CD4-positive, alpha-beta T cell treated with Interleukin-15 for 4 hours (primary cell): ENCODE results near the gene SMCO4.

Experiments
- DNase-seq: peaks from one replicate; pipeline ENCODE4 v3.0.0-alpha.2; 2020; ENCODE audit warnings: low spot score

SMCO4 gene

DNA sequence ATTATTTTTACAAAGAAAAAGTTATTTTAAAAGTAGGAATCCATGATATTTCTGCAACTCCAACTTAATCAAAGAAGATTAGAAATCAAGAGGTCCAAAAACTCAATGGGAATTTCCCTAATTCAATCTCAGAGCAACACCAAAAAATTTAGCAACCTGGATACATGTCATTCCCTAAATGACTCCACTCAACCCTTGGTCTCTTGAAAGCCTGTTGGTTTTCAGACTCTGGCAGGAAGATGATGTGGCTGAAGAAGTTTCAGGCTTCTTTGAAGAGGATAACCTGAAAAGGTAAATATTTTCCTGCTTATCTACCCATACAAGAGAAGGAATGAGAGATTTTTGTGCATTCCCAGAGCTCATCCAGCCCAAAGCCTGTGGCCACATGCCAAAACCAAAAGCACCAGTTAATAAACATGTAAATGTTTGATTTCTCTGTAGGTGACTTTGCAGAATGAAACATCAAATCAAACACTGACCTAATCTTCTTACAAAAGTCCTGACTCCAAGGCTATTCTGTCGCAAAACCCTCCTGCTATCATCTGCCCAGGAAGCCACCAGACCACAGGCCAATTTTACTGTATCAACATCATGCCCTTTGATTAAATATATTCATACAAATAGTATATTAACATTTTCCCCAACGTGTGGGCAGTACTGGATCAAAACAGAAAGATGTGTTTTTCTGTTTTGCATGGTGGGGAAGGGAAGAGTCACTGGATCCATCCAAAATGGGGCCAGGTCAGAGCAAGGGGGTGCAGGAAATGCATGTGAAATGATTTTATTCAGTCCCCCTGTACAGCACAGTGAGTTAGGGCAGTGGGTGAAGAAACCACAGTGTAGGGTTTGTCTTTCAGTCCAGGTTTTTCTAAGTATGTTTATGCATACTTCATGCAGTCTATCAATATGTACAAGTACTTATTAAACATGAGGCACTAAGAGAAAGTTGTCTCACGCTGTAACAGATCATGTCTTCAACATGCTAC lies 38.8 kb downstream of the SMCO4 start:
- no peak for DNase-seq

DNA sequence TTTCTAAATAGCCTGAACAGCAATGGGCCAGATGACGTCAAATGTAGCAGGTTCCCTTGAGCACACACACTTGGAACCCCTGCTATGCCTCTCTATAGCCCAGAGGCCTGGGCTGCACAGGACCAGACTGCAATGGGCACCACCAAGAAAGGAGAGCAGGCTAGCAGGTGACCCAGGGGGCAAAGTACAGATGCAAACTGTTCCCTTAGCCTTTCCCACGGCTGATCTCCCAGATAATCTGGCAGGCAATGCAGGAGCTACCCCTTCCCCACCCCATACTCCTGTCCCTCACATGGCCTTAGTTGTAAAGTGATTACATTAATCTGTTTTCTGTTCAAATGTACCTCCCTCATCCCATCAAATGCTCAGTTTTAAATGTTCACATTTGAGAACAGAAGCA lies 41.3 kb downstream of the SMCO4 start:
- DNase-seq = no peak

DNA sequence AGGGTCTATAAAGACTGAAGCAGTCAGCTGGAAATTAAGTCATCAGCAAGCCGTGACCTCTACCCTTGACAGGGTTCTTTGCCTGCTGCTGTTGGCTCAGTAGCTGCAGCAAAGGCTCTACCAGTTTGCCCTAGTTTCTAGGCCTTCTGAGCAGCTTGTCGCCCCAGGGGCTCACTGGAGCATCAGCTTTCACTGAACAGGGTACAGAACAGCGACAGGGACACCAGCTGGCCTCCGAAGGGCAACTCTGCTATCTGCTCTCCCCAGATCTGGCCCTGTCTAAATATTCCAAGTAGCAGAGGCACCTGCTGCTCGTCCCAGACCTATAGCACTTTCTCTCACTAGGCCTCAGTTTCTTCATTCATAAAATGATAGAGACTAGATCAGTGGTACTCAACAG lies 42.4 kb downstream of the SMCO4 start:
- no peak for DNase-seq

DNA sequence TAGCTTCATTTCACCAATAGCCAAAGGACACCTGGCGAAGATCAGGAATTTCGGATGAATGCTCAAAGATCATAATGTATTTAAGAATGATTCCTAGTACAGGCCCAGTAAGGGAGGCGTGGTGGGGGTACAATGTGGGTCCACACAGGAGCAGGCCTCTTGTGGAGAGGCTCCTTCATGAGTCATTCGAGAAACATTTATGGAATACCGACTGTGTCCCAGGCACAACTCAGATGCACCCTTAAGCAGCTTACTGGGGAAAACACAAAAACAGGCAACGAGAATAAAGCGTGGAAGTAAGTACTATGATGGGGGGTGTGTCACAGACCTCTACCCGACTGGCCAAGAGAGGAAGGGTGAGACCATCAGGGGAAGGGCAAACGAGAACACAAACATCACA lies 44.5 kb downstream of the SMCO4 start:
- no peak for DNase-seq

DNA sequence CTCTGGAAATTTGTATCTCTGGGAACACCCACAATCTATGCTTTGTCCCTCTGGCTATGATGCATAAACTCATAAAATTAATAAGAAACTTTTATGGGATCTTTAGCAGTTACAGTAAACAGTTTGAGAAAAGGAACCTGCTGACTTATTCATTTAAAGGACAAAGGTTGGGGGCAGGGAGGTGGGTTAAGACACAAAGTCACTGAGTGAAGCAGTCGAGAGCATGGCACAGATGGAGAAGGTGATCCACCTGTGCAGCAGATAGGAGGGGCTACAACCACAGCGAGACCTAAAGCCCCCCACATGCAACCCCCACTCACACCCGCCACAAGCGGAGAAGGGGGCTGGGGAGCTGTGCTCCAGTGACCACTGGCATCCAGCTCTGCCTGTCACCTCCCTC lies 45.0 kb downstream of the SMCO4 start:
- no peak for DNase-seq

DNA sequence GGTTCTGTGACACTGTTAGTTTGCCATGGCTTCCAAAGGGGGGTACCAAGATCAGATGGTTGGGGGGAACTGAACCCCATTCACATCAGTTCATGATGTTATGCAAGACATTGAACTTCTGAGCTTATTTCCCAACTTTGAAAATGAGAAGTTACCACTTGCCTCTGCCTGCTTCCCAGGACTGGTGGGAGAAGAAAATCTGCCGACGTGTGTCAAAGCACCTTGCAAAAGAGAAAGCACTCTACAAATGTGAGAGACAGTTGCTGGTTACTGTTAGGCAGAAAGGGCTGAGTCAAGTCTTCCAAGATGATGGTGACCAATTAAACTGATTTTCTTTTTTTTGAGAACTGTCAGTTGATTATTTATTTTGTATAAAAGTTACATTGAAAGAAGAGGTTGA lies 45.6 kb downstream of the SMCO4 start:
- no peak for DNase-seq

DNA sequence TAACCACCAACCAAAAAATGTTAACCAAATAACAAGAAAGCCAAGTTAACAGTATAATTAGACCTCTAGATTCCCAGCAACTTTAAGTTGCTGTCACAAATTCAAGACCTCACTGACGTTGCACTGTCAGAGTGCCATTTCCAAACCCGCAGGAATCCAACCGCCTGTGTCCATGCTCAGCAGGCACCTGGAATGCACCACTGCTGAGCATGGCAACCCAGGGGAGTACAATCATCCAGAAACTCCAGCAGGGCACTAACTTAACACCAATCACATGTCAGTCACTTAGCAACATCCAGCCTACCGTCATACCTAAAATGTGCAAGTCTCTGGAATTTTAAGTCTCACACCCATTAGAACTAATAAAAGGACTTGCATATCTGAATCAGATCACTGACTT lies 48.8 kb downstream of the SMCO4 start:
- no peak for DNase-seq

DNA sequence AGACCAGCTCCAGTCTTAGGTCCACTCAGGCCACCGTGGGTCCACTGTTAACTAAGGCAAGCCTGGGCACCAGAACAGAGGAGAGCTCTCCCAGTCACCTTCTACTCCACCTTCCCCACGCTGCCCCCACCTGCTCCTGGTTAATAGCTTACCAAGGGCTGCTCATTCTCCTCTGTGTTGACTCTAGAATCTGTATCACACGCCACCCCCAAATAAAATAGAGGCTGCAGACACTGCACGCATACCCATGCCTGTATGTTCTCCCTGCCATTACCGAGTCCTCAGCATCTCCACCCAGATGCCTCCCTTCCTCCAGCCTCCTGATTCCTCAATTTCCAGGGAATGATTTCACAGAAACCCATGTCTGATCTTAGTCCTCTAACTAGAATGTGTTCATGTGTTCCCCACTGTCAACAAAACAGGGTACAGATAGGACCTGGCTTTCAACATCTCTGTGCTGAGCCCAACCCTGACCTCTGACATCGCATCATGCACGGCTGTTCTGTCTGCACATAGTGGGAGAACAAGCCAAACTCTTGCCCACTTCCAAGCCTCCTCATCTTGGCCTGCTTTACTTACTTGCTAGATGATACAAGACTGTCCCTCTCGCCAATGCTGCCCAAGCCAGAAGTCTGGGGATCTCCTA lies 49.8 kb downstream of the SMCO4 start:
- DNase-seq = no peak

DNA sequence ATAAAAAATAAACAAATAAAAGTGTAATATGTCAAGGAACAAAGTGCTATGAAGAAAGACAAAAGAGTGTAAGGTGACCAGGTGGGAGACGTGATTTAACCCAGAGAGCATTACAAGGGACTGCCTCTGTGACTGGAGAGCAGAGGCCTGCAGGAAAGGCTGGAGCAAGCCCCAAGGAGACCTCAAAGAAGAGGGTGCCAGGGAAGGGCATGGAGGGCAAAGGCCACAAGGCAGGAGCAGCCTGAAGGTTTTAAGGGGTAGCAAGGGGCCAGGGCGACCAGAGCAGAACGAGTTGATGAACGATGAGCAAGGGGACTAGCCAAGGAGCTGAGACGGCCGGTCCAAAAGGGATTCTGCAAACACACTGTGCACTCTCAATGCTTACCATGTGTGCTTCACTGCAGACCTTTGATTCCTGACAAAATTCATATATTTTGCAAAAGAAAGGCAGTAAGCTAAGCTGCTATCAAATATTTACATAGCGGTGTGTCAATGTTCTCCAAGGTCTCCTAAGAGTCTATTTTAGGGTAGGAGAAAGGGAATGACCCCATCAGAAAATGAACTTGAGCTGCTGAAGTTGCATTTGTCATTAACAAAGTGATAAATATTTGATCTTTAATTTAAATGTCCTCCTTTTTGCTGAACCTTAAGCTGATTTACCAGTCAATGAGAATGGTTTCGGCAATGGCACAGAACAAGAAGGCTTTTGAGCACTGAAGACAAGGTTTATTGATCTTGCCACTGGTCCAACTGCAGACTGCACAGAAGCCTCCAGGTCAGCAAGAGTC lies 50.5 kb downstream of the SMCO4 start:
- no peak for DNase-seq

DNA sequence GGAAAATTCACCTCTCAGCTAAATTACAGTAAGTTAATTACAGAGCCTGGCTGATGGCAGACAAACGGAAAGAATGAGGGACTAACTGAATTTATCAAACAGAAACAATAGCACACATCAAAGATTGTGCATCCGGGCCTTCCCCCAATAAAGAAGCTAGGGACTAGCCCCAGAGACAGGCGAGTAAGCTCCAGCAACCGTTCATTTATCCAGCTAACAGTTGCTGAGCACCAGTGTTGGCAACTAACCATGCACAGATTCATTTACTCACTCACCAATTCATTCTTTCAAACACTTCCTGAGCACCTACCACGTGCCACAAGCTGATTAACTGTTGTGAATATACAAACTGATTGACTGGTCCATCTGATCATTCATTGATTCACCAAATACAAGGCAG lies 51.2 kb downstream of the SMCO4 start:
- no peak for DNase-seq

DNA sequence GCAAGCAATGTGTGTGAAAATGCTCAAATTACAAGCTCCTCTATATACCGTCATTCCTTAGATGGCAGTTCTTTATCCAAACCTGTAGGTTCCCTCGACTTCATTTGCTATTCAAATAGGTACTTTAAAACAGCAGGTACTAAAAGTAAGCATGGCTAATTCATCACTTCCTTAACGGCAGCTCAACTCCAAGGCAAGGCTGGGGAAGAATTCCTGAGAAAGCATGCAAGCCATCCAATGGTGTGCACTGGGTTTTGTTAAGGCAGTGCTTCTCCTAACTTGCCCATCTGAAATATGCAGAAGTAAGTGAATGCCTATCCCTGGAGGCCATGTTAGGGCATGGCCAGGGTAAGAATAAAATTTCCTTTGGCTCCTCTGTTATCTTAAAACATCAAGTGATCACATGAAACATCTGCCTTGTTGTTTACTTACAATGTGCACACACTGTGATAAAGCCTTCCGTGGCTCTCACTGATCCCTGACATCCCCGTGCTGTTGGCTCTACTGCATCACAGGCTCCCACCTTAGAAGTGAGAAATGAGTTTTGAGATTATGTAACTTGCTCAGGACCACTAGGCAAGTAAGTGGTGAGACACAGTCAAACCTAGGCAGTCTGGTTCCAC lies 52.1 kb downstream of the SMCO4 start:
- no peak for DNase-seq

DNA sequence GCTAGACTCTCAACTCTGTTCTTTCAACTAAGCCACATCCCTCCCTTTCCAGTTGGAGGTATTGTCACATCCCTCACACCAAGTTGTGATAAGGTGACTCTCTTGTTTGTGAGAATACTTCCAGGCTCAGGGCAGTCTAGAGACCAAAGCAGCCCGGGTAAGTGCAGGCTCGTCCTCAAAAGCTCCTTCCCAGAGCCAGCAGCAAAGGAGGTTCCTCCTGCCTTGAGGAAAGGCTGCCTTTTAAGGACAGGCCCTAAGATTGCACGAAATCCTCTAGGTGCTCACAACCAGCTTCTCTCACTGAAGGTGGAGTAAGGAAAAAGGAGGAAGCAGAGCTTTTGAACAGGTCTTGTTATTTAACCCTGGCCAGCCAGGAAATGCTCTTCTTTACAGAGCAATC lies 53.4 kb downstream of the SMCO4 start:
- DNase-seq = no peak

DNA sequence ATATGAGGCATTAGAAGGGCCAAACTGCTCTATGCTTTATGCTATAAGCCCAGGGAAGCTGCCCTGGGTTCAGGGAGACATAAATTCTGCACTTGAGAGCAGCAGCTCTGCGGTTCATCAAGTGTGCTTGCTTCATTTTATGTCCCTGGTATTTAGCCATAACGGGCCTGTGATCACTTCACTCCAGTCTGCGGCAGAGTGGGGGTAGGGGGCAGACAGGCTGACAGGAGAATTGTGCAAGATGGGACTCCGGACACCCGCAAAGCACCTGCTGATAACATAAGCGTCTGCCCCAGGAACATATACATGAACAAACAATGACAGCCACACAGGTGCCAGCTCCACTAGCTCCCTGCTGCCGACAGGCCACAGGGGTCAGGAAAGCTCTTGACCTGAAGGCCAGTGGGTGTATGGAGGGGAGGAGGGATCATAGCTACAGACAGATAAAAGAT lies 56.1 kb downstream of the SMCO4 start:
- no peak for DNase-seq

DNA sequence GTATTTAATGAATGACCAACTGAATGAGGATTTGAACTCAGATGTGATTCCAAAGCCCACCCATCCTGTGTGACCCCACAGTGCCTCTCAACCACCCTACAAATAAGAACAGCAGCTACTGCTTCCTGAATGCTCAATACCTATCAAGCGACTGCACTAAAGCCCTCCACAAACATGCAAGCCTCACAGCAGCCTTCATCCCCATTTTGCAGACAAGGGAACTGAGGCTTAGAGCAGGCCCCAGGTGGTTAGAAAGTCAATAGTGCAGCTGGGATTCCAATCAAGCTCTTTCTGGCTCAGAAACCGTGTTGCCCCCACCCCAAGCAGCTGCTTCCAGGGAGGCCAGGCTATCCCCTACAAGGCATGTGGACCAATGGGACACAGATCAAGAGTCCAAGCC lies 57.2 kb downstream of the SMCO4 start:
- no peak for DNase-seq

DNA sequence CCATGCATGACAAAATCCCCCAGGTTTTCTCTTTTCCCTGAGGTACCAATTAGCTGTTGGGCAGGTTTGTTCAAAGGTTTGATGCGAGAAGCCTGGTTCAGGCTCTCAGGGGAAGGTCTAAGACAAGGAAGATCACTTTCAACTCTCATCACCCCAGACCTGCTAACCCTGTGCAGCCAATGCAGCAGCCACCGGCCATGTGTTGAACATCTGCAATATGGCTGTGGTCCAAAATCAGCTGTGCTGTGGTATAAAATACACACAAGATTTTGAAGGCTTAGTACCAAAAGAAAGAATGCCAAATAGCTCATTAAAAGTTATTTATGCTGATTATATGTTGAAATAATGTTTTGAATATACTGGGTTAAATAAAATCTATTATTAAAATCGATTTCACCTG lies 58.5 kb downstream of the SMCO4 start:
- no peak for DNase-seq

DNA sequence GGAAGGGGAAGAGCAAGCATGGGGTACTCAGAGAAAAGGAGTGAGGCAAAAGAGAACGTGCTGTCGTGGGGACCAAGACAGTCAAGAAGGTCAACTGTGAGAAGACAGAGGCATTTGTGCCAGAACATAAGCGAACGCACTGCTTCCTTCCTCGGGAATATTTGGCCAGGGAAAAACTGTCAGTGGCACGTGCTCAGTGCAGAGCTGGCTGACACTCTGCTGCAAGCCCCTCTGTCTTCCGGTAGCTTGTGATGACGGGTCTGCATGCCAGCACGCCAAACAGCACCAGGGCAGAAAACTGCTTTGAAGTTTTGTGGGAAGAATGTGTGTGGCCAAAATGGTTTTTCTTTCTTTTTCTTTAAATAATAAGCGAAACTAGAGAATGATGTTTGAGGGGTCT lies 60.6 kb downstream of the SMCO4 start:
- DNase-seq = no peak

DNA sequence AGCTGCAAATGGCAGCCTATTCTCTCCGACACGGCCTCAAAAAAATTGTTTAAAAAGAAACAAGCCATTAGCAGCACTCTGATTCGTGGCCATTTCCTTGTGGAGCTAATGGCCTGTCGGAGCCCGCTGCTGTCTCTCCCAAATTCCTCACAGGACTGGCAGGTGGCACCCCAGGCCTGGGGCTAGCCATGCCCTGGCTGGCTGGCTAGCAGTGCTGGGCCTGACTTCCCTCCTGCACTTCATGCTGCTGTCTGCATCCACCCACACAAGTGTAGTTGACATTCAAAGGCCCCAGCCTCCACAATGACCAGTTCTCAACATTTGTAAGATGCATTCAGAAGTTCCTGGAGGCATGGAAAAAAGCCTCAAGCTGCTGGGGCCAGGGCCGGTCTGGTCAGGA lies 61.5 kb downstream of the SMCO4 start:
- no peak for DNase-seq

DNA sequence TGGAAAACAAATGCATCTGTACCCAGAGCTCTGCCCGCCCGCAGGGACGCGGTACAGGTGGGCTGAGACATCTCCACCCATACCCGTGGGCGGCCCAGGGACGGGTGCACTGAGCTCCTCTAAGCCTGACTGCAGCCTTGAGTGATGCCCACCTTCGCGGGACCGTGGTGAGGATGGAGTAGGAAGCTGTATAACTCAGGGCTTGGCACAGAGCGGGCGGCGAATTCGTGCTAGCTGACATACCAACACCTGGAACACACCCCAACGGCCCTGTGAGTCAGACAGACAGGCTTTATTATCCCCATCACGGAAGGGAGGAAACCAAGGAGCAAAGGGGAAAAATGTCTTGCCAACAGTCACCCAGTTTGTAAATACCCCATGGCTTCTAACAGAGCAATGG lies 61.9 kb downstream of the SMCO4 start:
- no peak for DNase-seq

DNA sequence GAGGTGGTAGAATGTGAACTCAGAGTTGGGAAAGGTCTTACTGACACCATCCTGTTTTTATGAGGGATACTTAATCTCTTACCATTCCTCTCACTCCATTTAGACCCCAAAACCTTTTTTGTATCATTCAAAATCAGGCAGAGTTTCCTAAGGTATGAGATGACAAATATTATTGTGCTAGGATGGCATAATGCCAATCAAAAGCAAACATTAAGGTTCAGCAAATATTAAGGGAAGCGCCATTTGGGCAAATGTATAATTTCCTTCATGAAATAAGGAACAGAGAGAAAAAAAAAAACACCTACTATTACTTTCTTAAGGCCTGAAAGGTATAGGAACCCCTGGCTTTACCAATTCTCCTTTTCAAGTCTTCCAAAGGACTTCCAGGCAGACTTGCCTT lies 62.4 kb downstream of the SMCO4 start:
- no peak for DNase-seq

DNA sequence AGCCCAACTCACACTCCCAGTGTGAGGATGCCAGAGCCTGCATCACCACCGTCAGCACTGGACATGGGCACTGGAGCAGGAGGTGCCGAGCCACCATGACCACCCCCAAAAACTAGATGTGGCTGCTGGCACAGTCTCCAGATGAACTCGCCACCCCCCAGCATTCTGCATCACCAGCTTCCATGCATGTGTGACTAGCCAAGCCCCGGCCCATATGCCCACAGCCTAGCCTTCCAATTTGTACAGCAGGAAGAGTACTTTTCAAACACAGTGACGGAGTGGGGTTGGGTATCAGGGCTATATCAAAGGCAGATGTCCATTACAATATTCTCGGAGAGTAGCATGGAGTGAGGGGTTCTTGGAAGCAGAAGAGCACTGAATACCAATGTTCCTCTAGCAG lies 62.9 kb downstream of the SMCO4 start:
- DNase-seq = no peak

DNA sequence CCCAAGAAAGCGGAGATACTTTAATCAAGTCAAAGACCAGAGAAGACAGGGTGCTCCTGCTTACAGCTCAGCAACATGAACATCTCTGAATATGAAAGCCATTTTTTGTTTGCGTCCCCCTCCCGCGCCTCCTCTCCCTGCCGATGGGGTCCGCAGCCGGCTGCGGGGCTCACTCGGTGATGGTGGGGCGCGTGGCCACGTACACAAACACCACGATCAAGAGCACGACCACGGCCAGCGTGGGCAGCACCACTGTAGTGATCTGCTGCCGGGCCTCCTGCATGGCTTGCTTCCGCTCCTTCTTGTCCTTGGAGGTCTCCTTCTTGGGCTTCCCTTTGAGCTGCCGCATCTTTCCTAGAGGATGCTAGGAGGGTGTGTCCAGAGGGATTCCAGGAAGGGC lies 64.3 kb downstream of the SMCO4 start:
- DNase-seq = no peak

DNA sequence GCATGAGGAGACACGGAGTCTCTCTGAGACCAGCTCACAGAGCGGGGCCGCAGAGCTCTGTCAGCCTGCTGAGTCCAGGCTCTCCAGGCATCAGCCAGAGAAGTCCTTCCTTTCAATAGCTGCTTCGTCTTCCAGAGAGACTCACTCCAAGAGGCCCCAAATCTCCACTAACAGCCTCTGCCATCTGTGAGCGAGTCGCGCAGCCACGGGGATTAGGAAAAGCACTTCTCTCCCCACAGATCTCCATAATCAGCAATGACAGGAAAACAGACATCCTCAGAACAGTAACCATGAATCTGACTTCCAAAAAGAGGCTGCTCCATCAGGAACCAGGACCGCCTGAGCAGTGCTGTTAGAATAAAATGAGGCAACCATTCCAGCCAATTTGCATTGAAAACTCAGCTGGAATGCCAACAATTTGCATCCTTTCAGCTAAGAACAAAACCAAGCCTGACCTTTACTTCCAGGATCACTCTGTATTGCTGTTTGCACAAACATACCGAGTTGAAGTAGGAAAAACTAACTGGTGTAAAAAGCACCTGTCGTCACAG lies 65.4 kb downstream of the SMCO4 start:
- no peak for DNase-seq
